Astrocyte (in vitro differentiated cells and primary cell): ENCODE results near the gene PER1. TPM values are rescaled to one million over a fixed set of nuclear protein-coding genes. Genes with fewer than 3 reads are reported as not detected.
A peak's percentile ranks its signal among the peaks of the same experiment; 100 is the strongest.
"Not testable (repeated sequence)": the region's sequence is repeated elsewhere in the genome, so short reads cannot be mapped to it uniquely, and the experiment has no call there.

Experiments used
- DNase-seq: peaks from one replicate; pipeline ENCODE4 v3.0.0-alpha.2; 2010; ENCODE audit warnings: low read depth
- FAIRE-seq: peaks from 2 replicates; lab custom pipeline; 2011; peaks lifted over from hg19 to GRCh38; lab: Jason Lieb, UNC
- H2AFZ ChIP-seq: 2 replicates; pipeline ENCODE4 v1.6.0; 2012; ENCODE audit warnings: low read depth, low read length, inconsistent platforms
- H3K27ac ChIP-seq: 2 replicates; pipeline ENCODE4 v1.5.1; 2011; ENCODE audit warnings: low read depth, low read length, inconsistent platforms
- H3K27me3 ChIP-seq: 2 replicates; pipeline ENCODE4 v1.6.0; 2011; ENCODE audit warnings: low read length, inconsistent platforms; ENCODE audit not compliant: insufficient read depth
- H3K36me3 ChIP-seq: 2 replicates; pipeline ENCODE4 v1.5.1; 2011; ENCODE audit warnings: low read length, inconsistent platforms; ENCODE audit not compliant: insufficient read depth
- H3K4me1 ChIP-seq: 2 replicates; pipeline ENCODE4 v1.5.1; 2011; ENCODE audit warnings: low read length, inconsistent platforms; ENCODE audit not compliant: insufficient read depth
- H3K4me2 ChIP-seq: 2 replicates; pipeline ENCODE4 v1.6.0; 2012; ENCODE audit warnings: low read length, inconsistent platforms
- H3K4me3 ChIP-seq: 2 replicates; pipeline ENCODE4 v1.5.1; 2011; ENCODE audit warnings: low read depth, mild to moderate bottlenecking, low read length, inconsistent platforms; ENCODE audit not compliant: insufficient read depth
- H3K79me2 ChIP-seq: 2 replicates; pipeline ENCODE4 v1.6.0; 2012; ENCODE audit warnings: mild to moderate bottlenecking, low read length, inconsistent platforms; ENCODE audit not compliant: insufficient read depth
- H3K9ac ChIP-seq: 2 replicates; pipeline ENCODE4 v1.6.0; 2012; ENCODE audit warnings: mild to moderate bottlenecking, low read length, inconsistent platforms
- H3K9me3 ChIP-seq: 2 replicates; pipeline ENCODE4 v1.5.1; 2012; ENCODE audit warnings: low read depth, mild to moderate bottlenecking, low read length, inconsistent platforms; ENCODE audit not compliant: insufficient read depth
- H4K20me1 ChIP-seq: 2 replicates; pipeline ENCODE4 v1.6.0; 2012; ENCODE audit warnings: low read length, inconsistent platforms; ENCODE audit not compliant: insufficient read depth
- H3K27ac Mint-ChIP-seq: one replicate; pipeline ENCODE4 v1.8.0; 2021; ENCODE audit warnings: mild to moderate bottlenecking, mixed read lengths; ENCODE audit not compliant: unreplicated experiment
- H3K27me3 Mint-ChIP-seq: one replicate; pipeline ENCODE4 v1.8.0; 2021; ENCODE audit warnings: low read depth, mixed read lengths; ENCODE audit not compliant: unreplicated experiment
- H3K36me3 Mint-ChIP-seq: one replicate; pipeline ENCODE4 v1.8.0; 2021; ENCODE audit warnings: low read depth, mixed read lengths; ENCODE audit not compliant: unreplicated experiment
- H3K4me1 Mint-ChIP-seq: one replicate; pipeline ENCODE4 v1.8.0; 2021; ENCODE audit warnings: low read depth, mixed read lengths; ENCODE audit not compliant: unreplicated experiment
- H3K4me3 Mint-ChIP-seq: one replicate; pipeline ENCODE4 v1.8.0; 2021; ENCODE audit warnings: mild to moderate bottlenecking, moderate library complexity, mixed read lengths; ENCODE audit not compliant: unreplicated experiment
- H3K9me3 Mint-ChIP-seq: one replicate; pipeline ENCODE4 v1.8.0; 2021; ENCODE audit warnings: mild to moderate bottlenecking, mixed read lengths; ENCODE audit not compliant: unreplicated experiment
- CTCF ChIP-seq: IDR thresholded peaks from 2 replicates; pipeline ENCODE4 v1.5.1; 2011; ENCODE audit warnings: low read depth, mild to moderate bottlenecking, inconsistent platforms, low read length, moderate library complexity; ENCODE audit not compliant: insufficient read depth
- EZH2 ChIP-seq: IDR thresholded peaks from 2 replicates; pipeline ENCODE4 v1.6.1; 2012; ENCODE audit warnings: mild to moderate bottlenecking, low read length, inconsistent platforms; ENCODE audit not compliant: insufficient read depth
- total RNA-seq: library from RNA; stranded (reverse); gene quantifications from 2 replicates; pipeline ENCODE4 v1.2.1, GENCODE V29; 2021

Gene PER1
- total RNA-seq, 1 donor from 2014 or later = 17.0 TPM

DNA sequence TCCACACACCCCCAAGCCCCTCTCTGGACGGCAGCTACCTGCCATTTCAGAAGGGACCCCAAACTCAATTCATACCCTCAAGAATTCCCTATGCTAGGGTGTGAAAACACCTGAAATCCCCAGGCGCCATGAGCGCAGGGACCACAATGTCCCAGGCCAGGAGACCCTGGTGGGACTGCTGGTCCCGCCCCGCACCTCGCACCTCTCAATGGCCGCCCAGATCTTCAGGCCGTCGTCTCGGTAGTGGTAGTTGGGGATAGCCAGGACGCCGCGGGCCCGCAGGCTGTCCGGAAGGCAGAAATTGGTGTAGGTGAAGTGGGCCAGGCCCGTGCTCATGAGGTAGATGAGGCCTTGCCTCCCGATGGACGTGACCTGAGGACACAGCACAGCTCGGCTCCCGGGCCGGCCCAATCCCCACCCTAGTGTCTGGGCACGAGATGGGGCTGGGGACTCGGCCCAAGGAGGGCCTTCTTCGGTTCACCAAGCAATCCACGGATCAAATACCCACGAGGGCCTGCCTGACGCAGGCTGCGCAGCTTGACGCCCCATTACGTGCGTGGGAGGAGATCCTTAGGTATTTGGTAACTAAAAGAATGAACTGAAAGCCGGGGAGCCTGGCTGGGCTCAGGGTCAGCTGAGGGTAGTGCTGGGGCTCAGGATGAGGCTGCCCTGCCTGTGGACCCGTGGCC, 43.1 kb downstream of the PER1 start:
- Histone ChIP-seq H3K9ac (no peak overlapping the region), H3K4me2 (no peak overlapping the region), H3K27me3 (peaks cover 37% of the 10 kb centered on the region), H4K20me1 (no peaks in the 10 kb centered on the region), H2AFZ (no peak overlapping the region), H3K4me3 (no peak overlapping the region), H3K4me1 (peaks cover 6% of the 10 kb centered on the region), H3K79me2 (no peaks in the 10 kb centered on the region), H3K27ac (no peak overlapping the region), H3K36me3 (no peaks in the 10 kb centered on the region), H3K9me3 (no peaks in the 10 kb centered on the region)
- no peak overlapping the region for H3K27ac Mint-ChIP-seq
- H3K4me1 Mint-ChIP-seq = peaks cover 4% of the 10 kb centered on the region
- peaks cover 69% of the 10 kb centered on the region for H3K27me3 Mint-ChIP-seq
- TF ChIP-seq EZH2 = no peak
- TF ChIP-seq CTCF = no peak
- H3K4me3 Mint-ChIP-seq = no peak overlapping the region
- DNase-seq (no peak), FAIRE-seq (no peak)
- peaks cover 4% of the 10 kb centered on the region for H3K9me3 Mint-ChIP-seq
- H3K36me3 Mint-ChIP-seq = no peaks in the 10 kb centered on the region

GRCh38 chr17:8106980-8107379, 45.2 kb downstream of the PER1 start:
- not testable (repeated sequence) for H3K27ac ChIP-seq, H2AFZ ChIP-seq, H3K4me3 Mint-ChIP-seq, DNase-seq, H3K79me2 ChIP-seq, H3K9ac ChIP-seq, H3K4me2 ChIP-seq, H3K36me3 Mint-ChIP-seq, H4K20me1 ChIP-seq, H3K27ac Mint-ChIP-seq, H3K4me1 Mint-ChIP-seq, H3K36me3 ChIP-seq, H3K9me3 ChIP-seq, H3K9me3 Mint-ChIP-seq, H3K4me1 ChIP-seq, FAIRE-seq, H3K4me3 ChIP-seq
- peaks cover 30% of the 10 kb centered on the region for H3K27me3 ChIP-seq
- H3K27me3 Mint-ChIP-seq = peaks cover 58% of the 10 kb centered on the region

DNA sequence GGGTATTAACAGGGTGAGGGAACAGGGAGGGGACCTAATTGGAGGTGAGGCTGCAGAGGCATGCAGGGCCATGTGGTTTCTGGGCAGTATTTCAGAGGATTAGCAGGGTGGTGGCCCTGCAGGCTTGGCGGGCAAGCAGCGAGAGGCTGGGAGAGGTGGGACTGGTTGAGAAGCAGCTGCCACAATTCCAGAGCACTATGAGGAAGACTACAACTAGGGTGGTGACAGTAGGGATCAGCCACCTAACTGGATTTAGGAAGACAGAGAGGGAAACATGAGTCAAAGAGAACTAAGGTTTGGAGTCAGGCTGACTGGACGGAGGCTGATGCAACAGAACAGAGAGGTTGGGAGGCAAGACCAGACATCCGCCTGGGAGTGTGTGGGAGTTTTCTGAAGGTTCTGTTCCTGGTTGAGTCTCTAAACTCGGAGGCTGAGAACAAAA, 46.2 kb downstream of the PER1 start:
- peak overlapping the region; percentile 89 for H3K27ac Mint-ChIP-seq
- no peak overlapping the region for H3K4me3 Mint-ChIP-seq
- peaks cover 21% of the 10 kb centered on the region for H3K27me3 ChIP-seq
- no peaks in the 10 kb centered on the region for H4K20me1 ChIP-seq
- peaks cover 6% of the 10 kb centered on the region for H3K9me3 Mint-ChIP-seq
- FAIRE-seq = no peak
- H3K9me3 ChIP-seq = no peaks in the 10 kb centered on the region
- no peak for TF ChIP-seq EZH2
- no peak for TF ChIP-seq CTCF
- no peaks in the 10 kb centered on the region for H3K36me3 Mint-ChIP-seq
- no peak for DNase-seq
- no peak overlapping the region for H2AFZ ChIP-seq
- peaks cover 50% of the 10 kb centered on the region for H3K27me3 Mint-ChIP-seq
- H3K4me3 ChIP-seq = no peak overlapping the region
- no peak overlapping the region for H3K4me2 ChIP-seq
- H3K79me2 ChIP-seq = no peaks in the 10 kb centered on the region
- no peak overlapping the region for H3K9ac ChIP-seq
- H3K27ac ChIP-seq = no peak overlapping the region
- H3K36me3 ChIP-seq = no peaks in the 10 kb centered on the region
- H3K4me1 Mint-ChIP-seq = peaks cover 4% of the 10 kb centered on the region
- peaks cover 6% of the 10 kb centered on the region for H3K4me1 ChIP-seq
